BE2C (cell line): ENCODE measurements around the gene GALNT9.

ENCODE experiments used
- DNase-seq: peaks from one replicate; pipeline ENCODE4 v3.0.0-alpha.2; 2020
- H3K27me3 ChIP-seq: fragments of 250-450 bp; sonication (Bioruptor Pico); 2 replicates; pipeline ENCODE4 v1.5.1; 2020; ENCODE audit warnings: mild to moderate bottlenecking
- H3K36me3 ChIP-seq: fragments of 250-450 bp; sonication (Bioruptor Pico); 2 replicates; pipeline ENCODE4 v1.5.1; 2020; ENCODE audit warnings: mild to moderate bottlenecking
- H3K4me1 ChIP-seq: fragments of 250-450 bp; sonication (Bioruptor Pico); 2 replicates; pipeline ENCODE4 v1.5.1; 2020
- H3K4me3 ChIP-seq: 2 replicates; pipeline ENCODE4 v1.5.1; 2011; ENCODE audit warnings: low read depth, low read length
- H3K9me3 ChIP-seq: fragments of 250-450 bp; sonication (Bioruptor Pico); 2 replicates; pipeline ENCODE4 v1.5.1; 2020
- TF ChIP-seq, protein P1 (sequence below): IDR thresholded peaks from 2 replicates; pipeline ENCODE4 v1.5.1; 2012; ENCODE audit warnings: mild to moderate bottlenecking, low read depth, low read length

The GALNT9 gene

DNA sequence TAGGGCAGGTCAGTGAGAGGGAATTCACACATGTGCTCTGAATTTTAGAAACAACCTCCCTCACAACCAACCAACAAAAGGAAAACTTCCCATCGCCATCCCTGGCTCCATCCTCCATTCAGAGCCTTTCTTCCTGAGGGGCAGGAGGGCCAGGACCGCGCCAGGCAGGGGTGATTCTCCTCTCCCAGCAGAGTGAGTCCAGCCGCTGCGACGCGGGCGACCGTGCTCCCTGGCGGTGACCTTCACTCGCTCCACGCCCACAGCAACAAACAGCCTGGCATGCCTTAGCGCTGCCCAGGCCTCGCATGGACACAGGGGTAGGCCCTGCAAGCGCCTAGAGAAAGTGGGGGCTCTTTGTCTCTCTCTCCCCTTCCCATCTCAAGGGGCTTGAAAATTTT lies 3.7 kb downstream of the GALNT9 start:
- Histone ChIP-seq H3K36me3 (no peaks in the 10 kb centered on the region), H3K9me3 (no peaks in the 10 kb centered on the region), H3K27me3 (peaks cover 84% of the 10 kb centered on the region), H3K4me1 (no peaks in the 10 kb centered on the region), H3K4me3 (no peak overlapping the region)
- TF ChIP-seq, protein P1, sequence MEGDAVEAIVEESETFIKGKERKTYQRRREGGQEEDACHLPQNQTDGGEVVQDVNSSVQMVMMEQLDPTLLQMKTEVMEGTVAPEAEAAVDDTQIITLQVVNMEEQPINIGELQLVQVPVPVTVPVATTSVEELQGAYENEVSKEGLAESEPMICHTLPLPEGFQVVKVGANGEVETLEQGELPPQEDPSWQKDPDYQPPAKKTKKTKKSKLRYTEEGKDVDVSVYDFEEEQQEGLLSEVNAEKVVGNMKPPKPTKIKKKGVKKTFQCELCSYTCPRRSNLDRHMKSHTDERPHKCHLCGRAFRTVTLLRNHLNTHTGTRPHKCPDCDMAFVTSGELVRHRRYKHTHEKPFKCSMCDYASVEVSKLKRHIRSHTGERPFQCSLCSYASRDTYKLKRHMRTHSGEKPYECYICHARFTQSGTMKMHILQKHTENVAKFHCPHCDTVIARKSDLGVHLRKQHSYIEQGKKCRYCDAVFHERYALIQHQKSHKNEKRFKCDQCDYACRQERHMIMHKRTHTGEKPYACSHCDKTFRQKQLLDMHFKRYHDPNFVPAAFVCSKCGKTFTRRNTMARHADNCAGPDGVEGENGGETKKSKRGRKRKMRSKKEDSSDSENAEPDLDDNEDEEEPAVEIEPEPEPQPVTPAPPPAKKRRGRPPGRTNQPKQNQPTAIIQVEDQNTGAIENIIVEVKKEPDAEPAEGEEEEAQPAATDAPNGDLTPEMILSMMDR: no peak
- DNase-seq: no peak

DNA sequence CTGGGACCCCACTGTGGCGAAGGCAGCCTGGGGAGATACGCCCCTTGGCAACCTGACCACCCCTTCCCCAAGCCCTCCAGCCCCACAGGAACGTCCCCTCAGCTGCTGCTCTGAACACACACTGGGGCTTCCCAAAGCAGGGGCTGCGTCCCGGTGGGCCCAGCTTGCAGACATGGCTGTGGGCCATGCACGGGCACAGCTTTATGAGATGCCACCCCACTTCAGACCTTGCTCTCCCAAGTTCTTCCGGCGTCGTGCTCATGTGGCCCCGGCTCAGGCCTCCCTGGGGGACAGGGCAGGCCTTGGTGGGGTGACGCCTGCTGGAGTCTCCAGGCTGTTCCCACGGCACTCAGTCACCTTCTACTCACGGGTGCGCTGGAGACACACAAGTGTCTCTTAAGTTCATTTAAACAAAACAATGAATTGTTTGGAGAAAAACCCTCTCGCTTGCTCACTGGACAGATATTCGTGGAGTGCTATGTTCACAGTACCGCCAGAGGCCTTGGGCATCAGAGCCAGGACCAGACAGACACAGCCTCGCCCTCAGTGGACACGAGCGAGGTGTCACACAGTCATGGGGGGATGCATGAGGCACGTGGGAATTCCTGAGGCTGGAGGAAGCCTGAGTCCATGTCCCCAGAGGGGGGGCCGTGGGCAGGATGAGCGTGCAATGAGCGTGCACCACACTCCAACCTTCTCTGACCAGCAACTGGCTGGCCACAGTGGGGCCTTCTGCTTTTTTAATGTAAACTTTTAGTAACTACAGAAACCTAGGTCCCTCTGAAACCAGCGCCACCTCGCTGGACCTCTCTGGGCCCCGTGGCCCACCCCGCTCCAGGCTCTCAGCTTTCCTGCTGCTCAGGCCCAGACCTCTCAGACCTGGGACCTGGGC lies 4.3 kb downstream of the GALNT9 start:
- Histone ChIP-seq H3K4me1 (no peaks in the 10 kb centered on the region), H3K36me3 (no peaks in the 10 kb centered on the region), H3K27me3 (peaks cover 84% of the 10 kb centered on the region), H3K4me3 (no peak overlapping the region), H3K9me3 (no peaks in the 10 kb centered on the region)
- TF ChIP-seq, protein P1: no peak
- DNase-seq: no peak

DNA sequence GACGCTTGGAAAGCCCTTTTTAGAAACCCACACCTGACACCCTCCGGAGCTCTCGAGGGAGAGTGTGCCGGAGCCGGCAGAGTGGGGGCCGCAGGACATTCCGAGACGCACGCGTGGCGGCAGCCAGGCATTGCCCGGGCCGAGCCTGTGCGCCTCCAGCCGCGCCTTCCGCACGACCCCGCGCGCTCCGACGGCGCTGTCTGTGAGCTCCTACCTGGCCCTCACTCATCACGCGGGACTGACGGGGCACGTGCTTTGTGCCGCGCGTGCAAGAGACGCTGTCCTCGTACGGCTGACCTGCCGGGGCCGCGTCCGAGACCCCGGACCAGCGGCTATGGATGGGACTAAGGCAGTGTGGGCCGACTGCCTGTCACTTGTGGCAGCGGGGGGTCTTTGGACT lies 5.2 kb downstream of the GALNT9 start:
- DNase-seq: no peak
- Histone ChIP-seq H3K27me3 (peaks cover 89% of the 10 kb centered on the region), H3K9me3 (no peaks in the 10 kb centered on the region), H3K36me3 (no peaks in the 10 kb centered on the region), H3K4me1 (no peaks in the 10 kb centered on the region), H3K4me3 (no peak overlapping the region)
- TF ChIP-seq, protein P1: no peak

DNA sequence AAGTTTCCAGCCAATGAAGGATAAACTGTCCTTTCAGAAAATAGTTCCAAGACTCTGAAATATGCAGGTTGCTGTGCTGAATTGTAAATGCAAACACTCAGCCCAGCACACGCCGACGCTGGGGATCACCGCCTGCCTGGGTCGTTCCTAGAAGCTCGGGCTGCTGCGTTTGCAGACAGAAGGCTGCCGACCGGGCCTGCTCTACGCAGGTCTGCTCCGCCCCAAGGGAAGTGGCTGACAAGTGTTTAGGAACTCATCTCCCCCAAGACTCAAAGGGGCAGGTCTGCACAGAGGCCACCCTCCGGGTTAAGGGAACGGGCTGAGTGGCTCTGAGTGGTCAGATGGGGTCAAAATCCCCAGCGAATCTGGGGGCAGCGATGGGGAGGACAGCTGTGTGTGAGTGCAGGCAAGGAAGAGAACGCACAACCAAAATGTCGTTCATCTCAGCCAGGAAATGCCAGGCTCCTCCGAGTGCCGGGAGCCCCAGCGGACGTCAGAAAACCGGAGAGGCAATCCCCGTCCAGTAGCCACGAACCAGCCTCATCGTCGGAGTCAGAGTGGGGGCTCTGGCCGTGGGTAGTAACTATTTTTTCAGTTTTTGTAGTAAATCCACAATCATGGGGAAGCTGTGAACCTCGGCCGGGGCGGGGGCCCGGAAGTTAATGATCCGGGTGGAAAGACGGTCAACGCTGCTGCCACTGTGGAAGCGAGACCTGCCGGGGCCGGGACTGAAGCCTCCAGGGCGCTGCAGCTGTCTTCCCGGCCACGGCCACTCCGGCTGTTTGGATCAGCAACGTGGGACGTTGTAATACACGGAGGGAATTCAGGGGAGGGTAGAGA lies 6.0 kb downstream of the GALNT9 start:
- no peak for DNase-seq
- Histone ChIP-seq H3K9me3 (no peaks in the 10 kb centered on the region), H3K4me3 (no peak overlapping the region), H3K27me3 (peaks cover 89% of the 10 kb centered on the region), H3K4me1 (no peaks in the 10 kb centered on the region), H3K36me3 (no peaks in the 10 kb centered on the region)
- TF ChIP-seq, protein P1: no peak

DNA sequence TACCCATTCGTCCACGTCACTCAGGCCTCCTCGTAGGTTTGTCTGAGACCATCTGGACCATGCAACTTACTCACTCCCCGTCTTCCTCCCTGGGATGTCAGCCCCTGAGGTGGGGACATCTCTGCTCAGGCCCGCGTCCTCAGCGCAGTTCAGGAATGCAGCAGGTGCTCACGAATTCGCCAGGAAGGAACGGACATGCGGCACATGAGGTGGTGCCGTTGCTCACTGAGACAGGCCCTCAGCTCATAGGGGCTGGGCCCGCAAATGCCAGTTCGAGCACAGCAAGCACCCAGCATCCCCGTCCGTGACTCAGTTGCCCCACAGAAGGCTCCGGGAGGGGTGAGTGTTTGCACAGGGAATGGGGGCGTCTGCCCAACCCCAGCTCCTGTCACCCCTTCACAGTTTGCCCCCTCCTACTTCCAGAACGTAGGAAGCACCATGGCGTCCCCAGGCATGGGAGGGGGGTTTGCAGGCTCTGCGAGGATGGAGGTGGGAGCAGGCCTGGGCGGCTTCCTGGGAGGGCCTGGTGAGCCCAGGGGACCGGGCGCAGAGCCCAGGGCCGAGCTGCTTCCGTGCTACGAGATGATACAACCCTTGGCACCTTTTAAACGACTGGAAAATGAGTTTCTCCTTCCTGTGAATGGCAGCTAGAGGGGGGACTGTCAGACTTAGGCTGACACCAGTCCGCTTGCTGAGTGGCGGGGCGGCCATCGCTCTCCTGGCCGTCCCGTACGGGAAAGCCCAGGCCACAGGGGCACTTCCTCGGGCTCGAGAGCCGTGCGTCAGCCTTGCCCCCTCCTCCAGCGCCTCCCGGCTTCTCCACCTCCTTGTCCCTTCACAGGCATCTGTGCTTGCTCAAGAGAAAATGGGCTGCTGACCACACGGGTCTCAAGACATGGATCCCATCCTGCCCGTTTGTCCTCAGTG lies 6.9 kb downstream of the GALNT9 start:
- H3K27me3 ChIP-seq: peaks cover 87% of the 10 kb centered on the region

More for the DNA sequence above, 6.9 kb downstream of the GALNT9 start:
- TF ChIP-seq, protein P1: no peak
- Histone ChIP-seq H3K36me3 (no peaks in the 10 kb centered on the region), H3K4me1 (no peaks in the 10 kb centered on the region), H3K9me3 (no peaks in the 10 kb centered on the region), H3K4me3 (no peak overlapping the region)
- no peak for DNase-seq
